Glomerular endothelial cell (primary cell): ENCODE data around the gene APCDD1. TPM values are rescaled to one million over a fixed set of nuclear protein-coding genes. Genes with fewer than 3 reads are reported as not detected.

Experiments used
- DNase-seq: peaks from one replicate; pipeline ENCODE4 v3.0.0-alpha.2; 2011; ENCODE audit warnings: low read depth, low spot score; ENCODE audit errors: extremely low read depth
- total RNA-seq: library from RNA; depleted of rRNA; stranded (reverse); fragments of >200 nt; gene quantifications from 2 replicates; pipeline ENCODE4 v1.2.3, GENCODE V29; 2015

APCDD1 gene
- 0.10 and 0.12 TPM in 2 replicates for total RNA-seq

DNA sequence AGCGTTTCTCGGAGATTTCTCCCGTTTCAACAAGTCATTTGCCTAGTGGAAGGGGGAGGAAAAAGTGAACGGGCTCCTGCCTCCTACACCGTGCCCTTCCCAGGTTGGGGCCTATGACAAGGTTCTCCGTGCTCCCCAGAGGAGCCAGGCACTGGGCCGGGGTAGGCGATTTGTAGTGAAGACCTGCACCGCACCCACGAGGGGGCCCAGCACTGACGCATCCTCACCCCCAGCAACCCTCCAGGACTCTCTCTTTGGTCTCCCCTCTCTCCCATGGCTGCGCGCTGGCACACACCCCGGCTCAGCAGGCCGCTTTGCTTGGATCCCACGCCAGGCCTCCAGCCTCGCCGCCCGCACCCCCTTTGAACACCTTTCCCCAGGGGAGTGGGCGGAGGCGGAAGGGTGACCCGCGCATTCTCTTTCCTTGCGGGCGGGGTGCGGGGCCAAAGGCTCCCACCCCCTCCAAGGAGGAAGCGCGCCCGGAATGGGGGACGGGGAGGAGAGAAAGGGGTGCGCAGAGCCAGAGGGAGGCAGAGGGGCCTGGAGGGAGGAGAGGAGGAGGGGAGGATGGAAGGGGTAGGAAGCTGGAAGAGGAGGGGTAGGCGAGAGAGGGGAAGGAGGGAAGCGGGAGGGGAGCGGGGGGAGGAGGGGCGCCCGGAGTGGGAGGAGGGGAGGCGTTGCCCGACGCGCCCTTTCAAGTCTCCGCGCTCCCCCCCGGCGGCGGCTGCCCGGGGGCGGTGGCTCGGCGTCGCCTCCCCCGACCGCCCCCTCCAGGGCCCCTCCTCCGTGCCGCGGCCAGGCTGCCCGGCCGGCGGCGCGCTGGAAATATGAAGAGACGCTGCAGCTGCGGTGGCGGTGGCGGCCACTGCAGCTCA lies at the start of gene APCDD1:
APCDD1 (plus strand) TSS at position 830 of the 875 bp plus-strand sequence. CDS start 347 bp downstream, outside the sequence.
- no peak for DNase-seq

DNA sequence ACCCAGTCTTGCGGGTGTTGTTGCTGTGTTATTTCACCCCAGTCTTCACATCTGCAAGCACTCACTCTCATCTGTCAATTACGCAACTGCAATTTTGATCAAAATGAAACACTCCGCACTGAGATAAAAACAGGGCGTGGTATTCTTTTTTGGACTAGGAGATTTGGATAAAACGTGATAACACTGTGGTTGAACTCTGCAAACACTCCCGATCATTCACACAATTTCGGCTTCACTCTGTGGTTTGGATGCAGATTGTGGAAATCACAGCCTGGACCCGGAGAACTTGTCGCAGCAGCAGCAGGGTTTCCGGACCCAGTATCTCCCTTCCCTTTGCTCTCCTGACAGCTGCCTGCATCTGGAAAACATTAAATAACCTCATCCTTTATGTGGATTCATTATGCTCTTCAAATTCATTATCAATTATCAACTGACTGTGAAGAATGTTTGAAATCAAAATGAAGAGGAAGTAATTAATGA lies 49.4 kb upstream of the APCDD1 start:
- DNase-seq, result no peak

DNA sequence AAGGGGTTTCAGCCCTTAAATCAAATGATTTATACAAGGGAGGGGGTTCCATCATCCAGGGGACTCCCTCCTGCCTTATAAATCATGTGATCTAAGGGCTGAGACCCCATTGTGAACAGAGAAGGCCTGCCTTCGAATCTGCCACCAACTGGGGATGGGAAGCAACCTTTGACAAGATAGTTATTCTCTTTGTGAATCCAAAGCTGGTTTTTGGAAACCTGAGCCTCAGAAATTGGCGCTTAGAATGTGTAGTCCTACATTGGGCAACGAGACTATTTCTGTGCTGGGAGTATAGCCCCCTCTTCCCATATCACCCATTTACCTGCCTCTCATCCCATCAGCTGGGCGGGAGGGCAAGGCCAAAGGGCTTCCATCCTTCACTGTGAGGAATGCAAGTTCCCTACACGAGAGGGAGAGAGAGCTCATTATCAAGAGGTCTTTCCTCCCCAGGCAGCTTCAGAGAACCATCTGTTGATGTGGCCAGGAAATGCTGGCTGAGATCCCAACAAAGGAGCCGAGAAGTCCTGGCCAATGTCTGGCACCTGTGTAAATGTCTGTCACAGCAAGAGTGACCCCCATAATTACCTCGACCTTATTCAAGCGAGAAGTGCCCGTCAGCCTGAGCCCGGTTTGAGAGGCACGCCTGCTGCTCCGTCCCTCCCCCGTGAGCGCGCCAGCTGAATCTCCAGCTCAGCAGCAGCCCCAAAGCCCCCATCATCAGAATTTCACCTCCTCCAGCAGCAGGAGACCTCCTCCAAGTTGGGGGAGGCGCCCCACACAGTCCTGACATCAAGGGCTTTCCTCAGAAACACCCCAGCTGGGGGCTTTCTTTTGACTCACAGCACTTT lies 48.4 kb upstream of the APCDD1 start:
- DNase-seq, result no peak

DNA sequence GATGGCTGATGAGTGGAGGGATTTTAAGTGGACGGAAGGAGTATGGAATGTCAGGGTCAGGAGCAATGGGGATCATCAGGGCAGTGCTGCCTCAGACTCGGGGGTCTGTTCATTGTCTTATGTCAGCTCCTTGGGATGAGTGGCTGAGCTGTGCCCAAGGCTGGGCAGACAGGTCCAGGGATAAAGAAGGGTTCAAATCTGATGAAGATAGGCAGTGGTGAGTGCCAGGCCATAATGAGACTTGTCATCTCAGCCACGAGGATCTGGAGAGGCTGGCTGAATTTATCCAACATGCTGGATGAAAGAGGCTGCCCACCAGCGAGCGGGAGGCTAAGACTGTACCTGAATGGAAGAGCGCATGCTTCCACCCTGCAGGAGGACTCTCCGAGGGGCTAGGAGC lies 46.3 kb upstream of the APCDD1 start:
- no peak for DNase-seq

DNA sequence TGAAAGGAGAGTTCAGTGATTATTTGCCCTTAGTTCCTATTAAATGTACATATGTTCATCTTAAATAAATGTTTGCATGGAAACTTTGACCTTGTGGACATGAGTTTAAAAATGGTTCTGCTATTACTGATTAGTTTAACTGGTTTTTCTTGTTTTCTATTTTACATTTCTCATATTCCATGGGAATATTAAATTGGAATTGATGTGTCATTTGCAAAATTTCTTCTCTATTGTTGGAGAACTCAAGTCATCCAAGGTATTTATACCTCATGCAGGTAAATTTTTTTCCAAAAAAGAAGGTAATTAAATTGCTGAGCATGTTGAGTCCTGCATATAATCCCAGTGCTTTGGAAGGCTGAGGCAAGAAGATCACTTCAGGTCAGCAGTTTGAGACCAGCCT lies 45.4 kb upstream of the APCDD1 start:
- DNase-seq, result no peak

DNA sequence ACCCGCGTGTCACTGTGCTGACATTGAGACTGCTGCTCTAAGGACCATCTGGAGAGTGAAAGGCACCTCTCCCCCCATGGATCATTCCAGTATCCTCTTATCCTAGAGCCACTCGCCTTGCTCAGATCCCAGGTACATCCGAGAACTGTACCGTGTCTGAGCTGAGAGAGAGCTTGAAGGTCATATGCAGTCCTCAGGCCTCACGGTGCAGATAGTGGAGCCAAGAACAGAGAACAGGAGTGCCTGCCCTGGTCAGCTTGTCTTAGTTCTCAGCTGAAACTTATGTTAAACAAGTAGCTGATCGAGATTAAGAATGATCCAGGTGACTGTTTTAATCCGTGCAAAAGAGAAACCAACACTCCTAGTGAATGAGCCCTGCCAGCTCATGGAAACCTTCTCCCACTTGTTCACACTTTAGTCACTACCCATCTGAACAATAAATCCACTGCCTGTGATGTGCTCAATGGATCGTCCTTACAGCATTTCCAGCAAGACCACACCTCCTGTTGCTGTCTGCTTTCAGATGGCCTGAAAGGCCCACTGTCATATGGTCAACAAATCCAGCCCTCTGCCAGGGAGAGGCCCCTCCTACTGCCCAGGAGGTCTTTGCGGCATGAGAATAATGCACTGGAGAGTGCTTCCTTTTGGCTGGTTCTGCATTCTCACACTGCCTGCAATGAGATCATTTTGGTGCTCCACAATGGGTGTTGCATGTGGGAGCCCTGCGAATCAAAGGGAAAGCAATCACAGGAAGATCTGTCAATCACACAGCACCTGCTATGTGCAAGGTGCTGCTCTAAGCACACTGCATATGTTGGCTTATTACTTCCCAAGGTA lies 43.7 kb upstream of the APCDD1 start:
- no peak for DNase-seq

DNA sequence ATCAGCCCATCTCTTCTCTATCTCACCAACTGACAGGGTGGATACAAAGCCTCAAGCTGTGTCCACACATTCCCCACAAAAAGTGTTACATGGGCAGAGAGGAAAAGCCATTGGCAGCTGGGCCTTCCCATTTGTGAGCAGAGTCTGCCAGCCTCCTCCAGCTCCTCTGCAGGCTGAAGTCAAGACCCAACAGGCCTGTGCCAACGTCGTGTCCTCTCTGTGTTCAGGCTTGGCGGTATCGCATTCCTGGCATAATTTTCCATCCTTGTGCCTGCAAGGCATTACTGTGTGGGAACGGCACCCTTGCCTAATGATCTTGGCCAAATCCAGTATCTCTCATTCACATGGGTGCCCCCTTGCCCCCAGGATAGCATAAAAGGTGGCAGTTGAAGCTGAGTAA lies 41.5 kb upstream of the APCDD1 start:
- no peak for DNase-seq

DNA sequence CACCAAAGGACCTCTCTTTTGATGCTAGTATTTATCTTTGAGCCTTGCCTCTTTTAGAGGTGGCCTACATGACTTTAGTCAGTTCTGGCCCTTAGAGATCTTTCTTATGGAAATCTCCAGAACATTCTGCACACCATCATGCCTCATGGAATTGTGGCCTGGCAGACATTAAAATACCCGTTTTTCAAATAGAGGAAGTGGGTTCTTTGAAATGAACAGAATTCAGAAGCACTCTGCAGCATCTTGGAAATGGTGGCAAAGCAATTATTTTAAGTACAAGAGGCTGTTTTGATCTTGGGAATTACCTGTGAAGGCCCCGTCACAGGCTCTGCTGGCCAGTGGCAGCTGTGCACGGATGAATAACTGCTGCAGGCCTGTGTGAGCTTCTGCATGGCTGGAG lies 40.7 kb upstream of the APCDD1 start:
- no peak for DNase-seq

DNA sequence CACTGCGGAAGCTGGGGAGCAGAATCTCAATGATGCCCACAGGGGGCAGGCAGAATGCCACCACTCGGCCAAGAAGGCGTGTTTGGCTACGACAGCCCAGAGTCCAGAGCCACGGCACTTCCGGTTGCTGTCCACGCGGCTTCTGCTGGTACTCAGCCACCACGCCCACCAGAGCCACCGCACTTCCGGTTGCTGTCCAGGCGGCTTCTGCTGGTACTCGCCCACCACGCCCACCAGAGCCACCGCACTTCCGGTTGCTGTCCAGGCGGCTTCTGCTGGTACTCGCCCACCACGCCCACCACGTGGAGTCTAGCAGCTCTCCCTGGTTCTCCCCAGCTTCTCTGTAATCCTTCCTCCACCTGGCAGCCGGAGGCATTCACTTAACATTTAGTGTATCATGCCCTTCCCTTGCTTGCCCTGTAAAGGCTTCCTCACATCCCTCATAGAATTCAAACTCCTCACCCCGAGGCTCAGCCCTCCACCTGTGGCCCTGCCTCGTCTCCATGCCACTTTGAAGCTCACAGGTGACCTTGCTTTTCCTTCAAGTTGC lies 40.1 kb upstream of the APCDD1 start:
- DNase-seq, result no peak

DNA sequence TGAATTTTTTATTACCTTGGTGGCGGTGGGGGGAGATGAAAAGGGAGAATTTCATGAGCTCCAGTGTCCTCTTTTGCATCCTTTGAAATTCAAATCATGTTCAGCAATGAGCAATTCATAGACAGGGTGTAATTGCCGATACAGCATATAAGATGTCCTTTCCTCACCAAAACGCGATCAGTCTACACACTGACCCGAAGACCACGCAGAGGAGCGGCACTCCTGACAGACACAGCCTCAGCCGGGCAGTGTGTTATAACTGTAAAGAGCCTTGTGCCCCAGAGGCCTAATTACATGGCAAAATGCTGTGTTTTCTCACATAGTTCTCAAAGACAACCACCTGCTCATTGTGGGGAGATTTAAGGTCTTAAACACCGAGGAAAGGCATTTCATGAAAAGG lies 38.4 kb upstream of the APCDD1 start:
- DNase-seq, result no peak

DNA sequence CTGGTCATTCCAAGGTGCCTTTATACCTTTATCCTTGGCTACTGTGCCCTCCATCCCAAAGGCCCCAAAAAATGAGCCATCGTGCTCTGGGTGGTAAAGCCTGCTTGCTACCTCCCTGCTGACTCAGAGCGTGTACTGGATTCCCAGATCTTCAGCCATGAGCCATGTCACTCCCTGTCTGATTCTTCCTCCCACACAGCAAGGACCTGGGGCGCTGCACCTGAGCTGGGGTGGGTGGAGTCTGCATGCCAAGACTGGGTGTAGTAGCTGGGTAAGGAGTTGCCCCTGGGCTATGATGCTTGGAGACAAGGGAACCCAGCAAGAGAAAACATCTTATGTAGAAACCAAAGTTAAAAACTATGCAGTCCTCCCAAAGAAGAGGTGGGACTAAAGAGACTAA lies 37.2 kb upstream of the APCDD1 start:
- no peak for DNase-seq

DNA sequence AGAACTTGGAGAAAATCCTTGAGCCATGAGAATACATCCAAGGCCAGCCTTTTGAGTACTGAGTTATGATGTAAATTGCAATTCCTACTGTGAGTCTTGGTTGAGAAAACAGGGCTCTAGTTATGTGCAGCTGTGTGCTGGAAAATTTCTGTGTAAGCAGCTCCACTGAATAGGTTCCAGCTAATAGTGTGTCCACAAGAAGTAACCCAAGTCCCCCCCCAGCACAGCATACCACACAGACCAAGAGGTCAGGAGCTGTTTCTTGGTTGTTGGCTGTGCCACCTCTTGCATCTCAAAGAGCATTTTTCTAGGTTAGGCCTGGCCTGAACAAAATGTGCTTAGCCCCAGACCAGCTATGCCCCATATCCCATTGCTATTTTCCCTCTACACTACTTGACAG lies 36.8 kb upstream of the APCDD1 start:
- DNase-seq, result no peak

DNA sequence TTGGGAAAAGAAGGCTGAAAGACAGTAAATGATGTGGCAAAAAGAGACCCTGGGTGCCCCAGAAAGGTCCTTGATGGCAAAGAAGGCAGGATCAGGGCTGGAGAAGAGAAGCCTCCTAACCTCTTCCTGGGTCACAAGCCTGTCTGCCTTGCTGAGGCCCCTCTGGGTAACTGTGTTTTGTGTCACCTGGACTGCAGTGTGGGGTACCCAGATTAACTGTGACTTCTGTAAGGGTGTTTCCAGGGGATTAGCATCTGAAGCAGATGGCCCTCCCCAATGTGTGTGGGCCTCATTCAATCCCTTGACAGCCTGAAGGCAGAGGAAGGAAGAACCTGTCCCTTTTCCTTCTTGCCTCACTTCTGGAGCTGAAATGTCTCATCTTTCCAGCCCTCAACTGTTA lies 35.6 kb upstream of the APCDD1 start:
- DNase-seq, result no peak

DNA sequence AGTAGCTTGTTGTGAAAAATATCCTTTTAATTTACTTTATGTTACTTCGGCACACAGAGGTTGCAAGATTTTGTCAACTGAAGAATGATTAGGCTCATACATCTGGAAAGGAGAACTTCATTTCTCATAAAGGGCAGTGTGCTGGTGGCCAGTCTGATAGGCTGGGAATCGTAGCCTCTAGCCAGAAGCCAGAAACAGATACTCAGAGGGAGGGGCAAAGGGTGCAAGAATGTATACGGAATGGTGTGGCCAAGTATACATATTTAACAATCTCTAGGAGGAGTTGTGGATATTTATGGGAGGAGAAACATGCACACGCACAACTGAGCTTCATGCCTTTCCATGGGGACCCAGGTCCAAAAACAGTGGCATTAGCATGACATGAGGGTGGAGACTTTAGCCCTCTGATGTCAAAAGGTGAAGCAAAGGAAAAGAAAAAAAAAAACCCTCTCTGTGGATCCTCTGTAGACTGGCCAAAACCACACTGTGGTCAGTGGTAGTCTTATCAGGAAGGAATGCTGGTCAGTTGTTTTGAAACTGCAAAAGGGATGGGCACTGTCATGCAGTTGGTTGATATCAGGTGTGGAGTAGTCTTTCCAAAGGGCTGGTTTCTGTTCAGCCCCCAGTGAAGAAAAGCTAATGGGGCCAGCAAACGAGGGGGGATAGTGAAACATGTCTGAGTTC lies 34.9 kb upstream of the APCDD1 start:
- no peak for DNase-seq

DNA sequence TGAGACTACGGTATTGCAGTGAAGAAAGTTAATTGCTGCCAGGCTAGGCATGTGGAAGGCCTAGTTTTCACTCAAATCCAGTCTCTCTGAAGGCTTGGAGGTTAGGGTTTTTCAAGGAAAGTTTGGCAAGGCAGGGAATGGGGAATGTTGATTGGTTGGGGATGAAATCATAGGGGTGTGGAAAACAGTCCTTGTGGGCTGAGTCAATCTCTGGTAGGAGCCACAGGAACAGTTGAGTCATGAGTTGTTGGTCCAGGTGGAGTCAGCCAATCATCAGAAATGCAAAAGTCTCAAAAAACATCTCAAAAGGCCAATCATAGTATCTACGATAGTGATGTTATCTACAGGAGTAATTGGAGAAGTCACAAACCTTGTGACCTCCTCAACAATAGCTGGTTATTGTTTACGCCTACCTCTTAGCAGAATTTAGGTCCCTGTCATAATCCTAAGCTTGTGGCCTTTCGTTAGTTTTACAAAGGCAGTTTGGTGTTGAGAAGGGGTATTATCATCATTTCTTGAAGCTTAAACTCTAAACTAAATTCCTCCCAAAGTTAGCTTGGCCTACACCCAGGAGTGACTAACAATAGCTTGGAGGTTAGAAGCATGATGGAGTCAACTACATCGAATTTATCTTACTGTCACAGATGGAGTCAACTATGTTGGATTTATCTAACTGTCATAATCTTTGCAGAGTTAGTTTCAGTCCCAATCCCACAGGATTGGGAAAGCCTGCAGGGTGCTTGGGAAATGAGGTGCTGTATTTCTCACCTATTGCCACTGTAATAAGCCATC lies 33.7 kb upstream of the APCDD1 start:
- DNase-seq, result no peak

DNA sequence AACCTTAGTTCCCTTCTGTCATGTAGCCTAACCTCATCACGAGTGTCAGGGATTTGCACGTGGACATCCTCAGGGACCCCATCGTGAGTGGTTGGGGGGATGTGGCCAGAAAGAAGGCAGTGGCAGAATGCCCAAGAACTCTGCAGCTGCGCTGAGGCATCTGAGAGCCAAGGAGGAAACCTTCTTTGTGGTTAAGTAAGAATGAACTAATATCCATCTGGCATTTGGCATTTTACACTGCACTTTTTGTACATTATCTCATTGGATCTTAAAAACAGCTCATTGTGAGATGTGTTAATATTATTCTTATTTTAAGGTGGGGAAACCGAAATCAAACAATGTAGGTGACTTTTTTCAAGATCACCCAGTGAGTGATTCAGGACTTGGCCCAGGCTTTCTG lies 32.6 kb upstream of the APCDD1 start:
- no peak for DNase-seq

DNA sequence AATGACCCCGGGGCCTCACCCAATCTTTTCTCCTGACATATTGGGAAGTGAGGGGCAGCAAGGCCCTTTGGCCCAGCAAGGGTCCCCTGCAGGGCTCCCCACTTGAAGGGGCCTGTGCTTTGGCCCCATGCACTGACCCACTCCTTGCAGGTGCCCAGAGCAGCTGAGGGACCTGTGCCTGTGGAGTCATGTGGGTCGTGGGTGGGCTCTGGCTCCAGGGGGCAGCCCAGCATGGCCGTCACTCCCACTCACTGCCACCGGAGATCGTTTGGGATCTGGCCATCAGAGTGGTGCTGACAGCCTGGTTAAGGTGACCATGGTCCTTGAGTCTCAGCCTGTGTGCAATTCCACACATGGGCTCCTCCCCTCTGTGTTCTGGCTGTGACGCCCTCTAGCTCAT lies 31.7 kb upstream of the APCDD1 start:
- no peak for DNase-seq

DNA sequence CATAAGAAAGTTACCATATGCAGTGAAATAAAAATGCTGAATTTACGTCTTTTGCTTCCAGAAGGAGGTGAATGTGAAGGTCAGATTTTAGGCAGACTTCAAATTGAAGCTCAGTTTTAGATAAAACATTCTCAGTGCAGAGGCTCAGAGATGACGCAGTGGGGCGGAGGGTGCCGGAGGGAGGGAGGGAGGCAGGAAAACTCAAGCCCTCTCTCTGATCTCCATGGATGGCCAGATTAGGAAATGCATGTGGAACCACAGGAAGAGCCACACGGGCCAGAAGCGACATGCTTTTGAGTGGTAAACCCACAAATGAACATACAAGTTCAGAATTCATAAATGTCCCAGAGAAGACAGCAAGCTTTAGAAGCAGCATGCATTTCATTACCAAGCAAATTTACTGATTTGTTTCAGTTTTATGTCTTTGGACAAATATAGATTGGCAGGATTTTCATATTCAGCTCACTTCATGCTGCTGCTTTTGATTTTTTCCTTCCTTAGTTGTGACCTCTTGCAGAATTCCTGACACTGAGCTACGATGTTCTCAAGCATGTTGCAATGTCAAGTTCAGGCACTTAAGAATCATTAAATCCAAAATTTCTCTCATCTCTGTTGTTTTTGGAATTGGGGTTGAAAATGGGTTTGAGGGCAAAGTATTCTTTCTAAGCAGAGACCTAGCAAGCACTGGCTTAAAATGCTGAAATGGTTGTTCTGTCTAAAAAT lies 29.7 kb upstream of the APCDD1 start:
- no peak for DNase-seq

DNA sequence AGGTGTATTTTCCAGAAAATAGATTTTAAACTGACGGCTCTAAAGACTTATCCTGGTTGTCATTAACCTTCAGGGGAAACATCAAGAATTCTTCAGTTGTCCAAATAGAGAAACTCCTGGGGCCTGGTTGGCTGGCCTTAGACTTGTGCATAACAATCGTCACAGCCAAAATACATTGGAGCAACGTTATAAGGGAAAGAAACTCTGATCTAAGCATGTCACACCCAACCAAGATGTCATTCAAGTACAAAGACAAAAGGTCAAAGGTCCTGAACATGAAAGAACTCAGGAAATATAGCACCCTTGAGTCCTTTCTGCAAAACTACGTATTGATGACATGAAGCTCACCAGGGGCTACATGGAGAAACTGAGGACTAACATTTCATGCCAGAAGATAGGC lies 23.8 kb upstream of the APCDD1 start:
- DNase-seq, result no peak
